Eye (tissue), 1 donor: ENCODE measurements around the gene TIE1.
A peak's percentile ranks its signal among the peaks of the same experiment; 100 is the strongest.

Experiments used
- DNase-seq: peaks from one replicate; pipeline ENCODE4 v3.0.0-alpha.2; 2015

Gene TIE1

GRCh38 chr1:43274125-43274803 is 26.5 kb upstream of the TIE1 start:
- no peak for DNase-seq

GRCh38 chr1:43274804-43275180 is 26.0 kb upstream of the TIE1 start:
- no peak for DNase-seq

GRCh38 chr1:43275826-43276620 is 24.8 kb upstream of the TIE1 start:
- DNase-seq, result no peak

- no peak for DNase-seq
These were observed 24.1 kb upstream of the TIE1 start for GRCh38 chr1:43276673-43277072.

GRCh38 chr1:43277116-43277876 is 23.5 kb upstream of the TIE1 start:
- DNase-seq, result no peak

- DNase-seq, result no peak
These were observed 21.6 kb upstream of the TIE1 start for GRCh38 chr1:43279161-43279560.

GRCh38 chr1:43279666-43280065 is 21.1 kb upstream of the TIE1 start:
- no peak for DNase-seq

GRCh38 chr1:43280692-43281091 is 20.1 kb upstream of the TIE1 start:
- DNase-seq, result no peak

GRCh38 chr1:43282220-43283195 is 18.3 kb upstream of the TIE1 start:
- DNase-seq, result no peak

- no peak for DNase-seq
These were observed 16.7 kb upstream of the TIE1 start for GRCh38 chr1:43284065-43284464.

GRCh38 chr1:43284546-43285110 is 16.2 kb upstream of the TIE1 start:
- DNase-seq, result no peak

GRCh38 chr1:43285269-43285990 is 15.4 kb upstream of the TIE1 start, which contains the start of gene C1orf210:
Gene C1orf210 (minus strand): TSS chr1:43285581. CDS start chr1:43283270, 2,311 bp downstream.
- DNase-seq, result no peak

GRCh38 chr1:43286115-43286514 is 14.7 kb upstream of the TIE1 start:
- DNase-seq, result no peak

GRCh38 chr1:43286533-43286932 is 14.2 kb upstream of the TIE1 start:
- DNase-seq, result no peak

- DNase-seq, result no peak
These were observed 12.6 kb upstream of the TIE1 start for GRCh38 chr1:43288058-43288784.

GRCh38 chr1:43288785-43289706 is 11.7 kb upstream of the TIE1 start:
- DNase-seq, result no peak

- DNase-seq, result peak; percentile 73
These were observed 8.6 kb upstream of the TIE1 start for GRCh38 chr1:43292216-43292615.

- DNase-seq, result no peak
These were observed 8.1 kb upstream of the TIE1 start for GRCh38 chr1:43292679-43293078.

GRCh38 chr1:43293176-43293575 is 7.6 kb upstream of the TIE1 start:
- no peak for DNase-seq
